H1 (cell line): Measurements from ENCODE around the gene PDIA5. TPM values are rescaled to one million over a fixed set of nuclear protein-coding genes. Genes with fewer than 3 reads are reported as not detected.

Source experiments
- ASH2L ChIP-seq: fragments of 200-600, 300-600 bp; sonication (generic); IDR thresholded peaks from one replicate; pipeline ENCODE4 v1.7.1; 2017; ENCODE audit warnings: low read length
- BRCA1 ChIP-seq: IDR thresholded peaks from 2 replicates; pipeline ENCODE4 v1.6.1; 2012; ENCODE audit warnings: low read depth, low read length, improper control_type of control experiment
- CBX5 ChIP-seq: fragments of 300-800, 300-1000 bp; sonication (generic); IDR thresholded peaks from 2 replicates; pipeline ENCODE4 v1.7.1; 2016; ENCODE audit warnings: antibody characterized with exemption, low read length, low read depth
- CHD1 ChIP-seq: IDR thresholded peaks from 2 replicates; pipeline ENCODE4 v1.6.1; 2012; ENCODE audit warnings: low read depth, low read length, improper control_type of control experiment
- CHD2 ChIP-seq: IDR thresholded peaks from 2 replicates; pipeline ENCODE4 v1.6.1; 2012; ENCODE audit warnings: low read length, improper control_type of control experiment
- CTBP2 ChIP-seq: IDR thresholded peaks from 2 replicates; pipeline ENCODE4 v1.7.0; 2011; ENCODE audit warnings: borderline replicate concordance, mild to moderate bottlenecking, moderate library complexity, mixed read lengths, low read length; ENCODE audit not compliant: insufficient read depth, insufficient read length
- EP300 ChIP-seq, 2 experiments: IDR thresholded peaks; 1 replicate in 1 of 2; 2 replicates in 1 of 2; pipeline ENCODE4 v1.6.1; 2011 to 2012; ENCODE audit warnings: low read depth in 2 of 2, low read length in 2 of 2, mild to moderate bottlenecking in 2 of 2, borderline replicate concordance in 1 of 2, inconsistent platforms in 1 of 2, moderate library complexity in 1 of 2
- HDAC2 ChIP-seq, 2 experiments: fragments of 300-600 bp in 1 of 2; sonication (generic) in 1 of 2; IDR thresholded peaks; 2 replicates each; pipeline ENCODE4 v1.6.1; 2011 to 2012; ENCODE audit warnings: low read depth in 2 of 2, low read length in 2 of 2, mild to moderate bottlenecking in 2 of 2, moderate library complexity in 2 of 2, borderline replicate concordance in 1 of 2, inconsistent platforms in 1 of 2
- JUN ChIP-seq: IDR thresholded peaks from 2 replicates; pipeline ENCODE4 v1.6.1; 2011; ENCODE audit warnings: low read depth, mild to moderate bottlenecking, improper control_type of control experiment, low read length
- KDM1A ChIP-seq: fragments of 200-600, 300-600 bp; sonication (generic); IDR thresholded peaks from 2 replicates; pipeline ENCODE4 v1.7.1; 2016; ENCODE audit warnings: mild to moderate bottlenecking, low read length, borderline replicate concordance
- KDM4A ChIP-seq: IDR thresholded peaks from one replicate; pipeline ENCODE4 v1.7.1; 2012; ENCODE audit warnings: low read depth, mild to moderate bottlenecking, moderate library complexity, low read length, inconsistent platforms; ENCODE audit not compliant: severe bottlenecking
- NANOG ChIP-seq: IDR thresholded peaks from 2 replicates; pipeline ENCODE4 v1.6.1; 2011; ENCODE audit warnings: low read length, low read depth, mild to moderate bottlenecking, inconsistent platforms; ENCODE audit not compliant: insufficient read depth, poor library complexity, severe bottlenecking
- POLR2AphosphoS5 ChIP-seq: IDR thresholded peaks from 2 replicates; pipeline ENCODE4 v1.6.1; 2011; ENCODE audit warnings: low read depth, low read length
- RBBP5 ChIP-seq: IDR thresholded peaks from 2 replicates; pipeline ENCODE4 v1.7.1; 2012; ENCODE audit warnings: low read depth, mild to moderate bottlenecking, inconsistent platforms, low read length, moderate library complexity, borderline replicate concordance
- RNF2 ChIP-seq: fragments of 200-900, 300-1000 bp; sonication (generic); IDR thresholded peaks from 2 replicates; pipeline ENCODE4 v1.7.1; 2016; ENCODE audit warnings: borderline replicate concordance, low read depth, mild to moderate bottlenecking, antibody characterized with exemption, low read length; ENCODE audit not compliant: poor library complexity, severe bottlenecking; ENCODE audit errors: missing control alignments
- RXRA ChIP-seq: IDR thresholded peaks from 2 replicates; pipeline ENCODE4 v1.6.1; 2011; ENCODE audit warnings: low read depth, mild to moderate bottlenecking, low read length, moderate library complexity; ENCODE audit not compliant: insufficient read depth
- SIN3A ChIP-seq, 2 experiments: IDR thresholded peaks in 1 of 2; conservative IDR thresholded peaks in 1 of 2; 2 replicates each; pipeline ENCODE4 v1.6.1; 2011 to 2012; ENCODE audit warnings: low read length in 2 of 2, improper control_type of control experiment in 1 of 2, low read depth in 1 of 2, mild to moderate bottlenecking in 1 of 2
- SIRT6 ChIP-seq: IDR thresholded peaks from one replicate; pipeline ENCODE4 v1.7.1; 2012; ENCODE audit warnings: low read length, inconsistent platforms
- SP2 ChIP-seq: IDR thresholded peaks from 2 replicates; pipeline ENCODE4 v1.6.1; 2012; ENCODE audit warnings: mild to moderate bottlenecking, low read length, inconsistent platforms
- TAF1 ChIP-seq: IDR thresholded peaks from 2 replicates; pipeline ENCODE4 v1.6.1; 2011; ENCODE audit warnings: mild to moderate bottlenecking, low read depth, low read length
- TAF7 ChIP-seq: optimal IDR thresholded peaks from 2 replicates; pipeline ENCODE3; 2011; ENCODE audit warnings: low read depth, mild to moderate bottlenecking, inconsistent platforms, low read length, moderate library complexity, borderline replicate concordance
- TCF12 ChIP-seq: IDR thresholded peaks from 2 replicates; pipeline ENCODE4 v1.6.1; 2011; ENCODE audit warnings: low read depth, mild to moderate bottlenecking, low read length
- YY1 ChIP-seq: IDR thresholded peaks from 2 replicates; pipeline ENCODE4 v1.6.1; 2011; ENCODE audit warnings: low read depth, mild to moderate bottlenecking, low read length
- polyA plus RNA-seq, 7 experiments: library from polyadenylated mRNA; depleted of rRNA in 3 of 7; stranded (reverse) in 5 of 7; unstranded in 2 of 7; fragments of >200 nt in 5 of 7; fragments of 200-250 nt in 2 of 7; gene quantifications; 1 replicate in 5 of 7; 2 replicates in 1 of 7; 4 replicates in 1 of 7; pipeline versions ENCODE4 v1.2.1 to v1.2.3, GENCODE V29; 2011 to 2013; ENCODE audit warnings: missing spikeins in 2 of 7, mixed read lengths in 2 of 7
- total RNA-seq: library from RNA; stranded (reverse); fragmentation: NEBNext Ultra II Directional; extraction: Animal tissue kit (Norgen Biotek cat#: 25700); gene quantifications from 2 replicates; pipeline ENCODE4 v1.2.1, GENCODE V29; 2021

The PDIA5 gene
- total and polyA plus RNA-seq, 2 of the 8 experiments (the other 6 are each of a cell fraction or from before 2014, with no cell fraction given): 18.2 to 32.8 TPM

GRCh38 chr3:123028233-123028828 lies 38.5 kb upstream of the PDIA5 start (continued):
- peak; percentile 16 to 31; a peak in 2 of 4 replicates for TF ChIP-seq SIN3A (conservative IDR thresholded peaks at IDR 0.05 in 1 of 2, IDR thresholded peaks at IDR 0.05 in 1 of 2; ENCODE audit: low read depth in 1 of 2, low read length in 2 of 2)
- TF ChIP-seq RBBP5: no peak
- TF ChIP-seq CTBP2: peak; percentile 15
- TF ChIP-seq EP300 (IDR thresholded peaks at IDR 0.05; ENCODE audit: borderline replicate concordance in 1 of 2, low read depth in 2 of 2, low read length in 2 of 2): no peak
- TF ChIP-seq NANOG: no peak
- 0 out of 2 replicates have a peak, but pooled peaks have one; percentile 35 for TF ChIP-seq TAF1
- no peak for TF ChIP-seq YY1
- TF ChIP-seq ASH2L: peak; percentile 74
- TF ChIP-seq RXRA: no peak
- no peak for TF ChIP-seq JUN
- peak; percentile 33 for TF ChIP-seq RNF2
- no peak for TF ChIP-seq HDAC2 (IDR thresholded peaks at IDR 0.05; ENCODE audit: borderline replicate concordance in 1 of 2, low read depth in 2 of 2, low read length in 2 of 2)
- TF ChIP-seq SP2: no peak
- no peak for TF ChIP-seq CBX5
- no peak for TF ChIP-seq TAF7
- no peak for TF ChIP-seq CHD2
- TF ChIP-seq KDM4A: no peak
- TF ChIP-seq POLR2AphosphoS5: no peak
- peak; percentile 70; the same call in 1 of the 2 replicates for TF ChIP-seq KDM1A
- no peak for TF ChIP-seq BRCA1
- no peak for TF ChIP-seq SIRT6
- no peak for TF ChIP-seq TCF12
- no peak for TF ChIP-seq CHD1
